Measurements from ENCODE around the gene PSD4.

PSD4 gene

DNA sequence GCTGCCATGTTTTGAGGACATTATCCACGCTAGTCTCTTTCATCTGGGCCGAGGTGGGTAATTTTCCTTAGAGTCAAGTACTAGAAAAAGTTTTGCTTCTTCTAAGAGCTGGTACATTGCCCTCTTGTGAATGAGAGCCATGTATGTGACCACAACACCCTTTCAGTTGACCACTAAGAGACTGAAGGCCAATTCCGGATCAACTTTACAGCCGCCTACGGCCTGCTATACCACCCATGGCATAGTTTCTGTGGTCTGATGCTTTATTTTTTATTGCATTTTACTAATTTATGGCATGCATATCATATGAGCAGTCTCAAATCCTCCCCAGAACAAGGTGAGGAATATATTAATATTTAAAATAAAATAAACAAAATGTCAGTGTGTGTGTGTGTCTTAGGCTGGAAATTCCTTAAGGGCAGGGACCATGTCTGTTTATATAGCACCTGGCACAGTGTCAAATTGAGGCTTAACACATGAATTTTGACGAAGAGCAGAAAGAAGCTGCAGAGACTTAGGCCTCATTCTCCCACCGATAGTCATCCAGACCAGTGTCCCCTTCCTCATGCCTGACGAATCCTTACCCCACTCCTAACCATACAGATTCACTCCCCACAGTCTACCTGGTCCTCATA, 35.4 kb downstream of the PSD4 start:
- no peak for DNase-seq

DNA sequence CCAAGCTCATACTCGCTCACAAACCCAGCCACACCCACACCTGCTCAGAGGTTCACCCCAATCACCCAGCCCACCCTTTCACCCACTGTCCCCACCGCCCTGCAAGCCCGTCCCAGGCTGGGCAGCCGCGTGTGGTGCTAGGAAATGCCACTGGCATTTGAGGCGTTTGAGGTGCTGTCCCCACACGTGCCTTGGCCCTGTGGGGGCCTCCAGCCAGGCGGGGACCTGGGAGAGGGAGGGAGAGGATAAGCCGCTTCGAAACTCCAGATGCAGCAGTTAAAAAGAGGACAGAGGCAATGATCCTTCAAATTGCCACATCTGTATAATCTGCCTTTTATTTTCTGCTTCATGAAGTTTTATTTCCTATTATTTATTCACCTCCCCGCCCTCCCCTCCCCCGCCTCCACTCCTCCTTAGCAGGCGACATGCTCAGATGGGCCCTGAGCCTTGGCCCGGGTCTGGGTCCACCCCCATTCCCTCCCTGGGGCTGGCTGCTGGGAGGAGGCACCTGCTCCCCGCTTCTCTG, 35.9 kb downstream of the PSD4 start:
- no peak for DNase-seq

DNA sequence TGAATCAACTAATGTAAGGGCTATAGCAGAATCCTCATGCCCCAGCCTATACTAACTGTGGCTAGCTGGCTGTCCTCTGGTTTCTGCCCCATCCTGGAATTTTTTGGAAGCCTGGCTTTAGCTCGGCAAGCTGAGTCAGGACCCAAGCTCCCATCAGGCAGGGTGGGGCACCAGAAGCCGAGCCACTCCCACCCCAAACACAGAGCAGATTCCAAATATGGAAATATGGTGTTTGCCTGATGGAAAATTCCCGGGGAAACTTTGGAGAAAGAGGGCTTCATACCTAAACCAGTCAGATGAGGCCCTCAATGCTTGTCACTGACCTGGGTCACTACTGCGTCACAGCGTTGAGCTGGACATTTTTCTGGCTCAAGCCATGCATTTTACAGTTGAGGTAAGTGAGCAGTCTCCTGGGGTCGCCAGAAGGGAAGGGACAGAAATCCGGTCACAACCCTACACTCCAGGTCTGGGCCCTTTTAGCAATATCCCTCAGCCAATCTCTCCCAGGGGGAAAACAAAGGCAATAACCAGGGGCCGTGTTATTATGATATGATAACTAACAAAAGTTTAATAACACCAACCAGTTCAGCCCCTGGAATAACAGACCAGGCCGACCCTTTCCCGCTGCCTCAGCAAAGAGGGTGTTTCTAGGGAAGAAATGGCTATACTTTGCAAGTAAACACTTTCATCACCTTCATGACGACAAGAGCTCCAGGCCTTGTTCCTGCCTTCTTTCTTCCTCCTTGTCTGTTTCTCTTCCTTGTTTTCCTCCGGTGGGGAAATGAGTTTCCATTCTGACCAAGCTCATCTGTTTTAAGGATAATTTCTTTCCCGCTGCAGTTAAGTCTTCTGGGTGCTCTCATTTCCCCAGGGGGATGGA, 37.7 kb downstream of the PSD4 start:
- DNase-seq = no peak

DNA sequence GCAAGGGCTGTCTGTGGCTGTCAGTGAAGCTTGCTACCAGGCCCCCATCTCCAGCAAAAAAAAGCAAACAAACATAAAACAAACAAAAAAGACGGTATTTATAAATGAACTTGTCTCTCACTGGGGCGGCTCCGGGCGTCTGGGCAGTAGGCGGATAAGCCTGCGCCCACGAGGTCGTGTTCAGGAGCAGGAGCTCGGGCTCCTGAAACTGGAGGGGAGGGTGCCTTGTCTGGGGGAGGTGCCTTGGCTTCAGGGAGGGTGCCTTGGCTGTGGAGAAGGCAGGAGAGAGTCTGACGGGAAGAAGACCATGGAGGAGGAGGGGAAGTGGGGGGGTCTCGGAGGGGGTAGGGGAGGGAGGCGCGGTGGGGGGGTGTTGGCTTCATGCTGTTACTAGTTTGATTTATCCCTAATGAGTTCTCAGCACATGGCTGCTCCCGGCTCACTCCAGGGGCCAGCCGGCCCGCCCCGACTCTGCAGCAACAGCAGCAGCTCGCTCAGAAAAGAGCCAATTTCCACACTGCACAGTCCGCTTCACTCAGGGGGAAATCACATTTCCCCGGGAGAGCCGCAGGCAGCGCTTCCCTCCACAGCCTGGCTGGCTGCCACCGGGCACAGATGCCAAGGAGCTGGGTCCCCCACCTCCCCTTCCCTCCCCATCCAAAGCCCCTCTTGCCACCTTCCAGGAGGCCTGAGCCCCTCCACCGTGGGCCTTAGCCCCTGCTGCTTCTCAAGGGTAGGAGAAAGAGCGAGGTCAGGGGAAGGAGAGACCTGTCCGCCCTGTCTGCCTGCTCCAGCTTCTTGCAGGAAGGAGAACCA, 38.7 kb downstream of the PSD4 start:
- DNase-seq = no peak

DNA sequence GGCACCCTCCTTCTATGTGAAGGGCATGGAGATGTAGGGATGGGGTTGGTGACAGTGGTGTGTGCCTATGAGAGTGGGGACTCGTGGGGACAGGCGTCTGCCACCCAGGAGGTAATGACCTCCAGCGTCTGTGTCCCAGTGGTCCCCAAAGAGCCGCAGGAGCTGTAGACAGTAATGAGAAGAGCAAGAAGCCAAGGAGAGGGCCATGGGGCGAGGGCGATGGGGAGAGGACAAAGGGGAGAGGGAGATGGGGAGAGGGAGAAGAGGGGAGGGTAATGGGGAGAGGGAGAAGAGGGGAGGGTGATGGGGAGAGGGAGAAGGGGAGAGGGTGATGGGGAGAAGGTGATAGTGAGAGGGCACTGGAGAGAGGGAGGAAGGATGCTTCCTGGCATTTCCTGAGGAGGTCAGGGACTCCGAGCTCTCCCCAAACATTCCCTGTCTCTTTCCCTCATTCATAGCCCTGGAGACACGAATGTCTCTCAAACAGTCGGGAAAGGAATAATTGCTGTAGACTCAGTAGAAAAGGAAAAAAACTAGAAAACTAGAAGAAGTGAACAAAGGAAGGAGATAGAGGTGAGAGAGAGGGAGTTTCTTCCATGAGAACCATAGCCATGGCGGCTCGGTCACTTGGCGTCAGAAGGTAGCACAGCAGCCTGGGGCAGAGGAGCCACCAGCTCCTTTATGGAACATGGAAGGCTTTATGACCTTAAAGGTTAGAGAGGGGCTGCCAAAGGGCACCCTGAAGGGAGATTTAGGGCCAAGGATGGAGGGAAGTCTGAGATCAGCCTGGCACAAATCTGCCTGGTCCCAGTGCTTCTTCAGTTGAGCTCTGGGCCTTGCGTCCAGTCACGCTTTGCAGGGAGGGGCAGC, 39.5 kb downstream of the PSD4 start:
- no peak for DNase-seq

DNA sequence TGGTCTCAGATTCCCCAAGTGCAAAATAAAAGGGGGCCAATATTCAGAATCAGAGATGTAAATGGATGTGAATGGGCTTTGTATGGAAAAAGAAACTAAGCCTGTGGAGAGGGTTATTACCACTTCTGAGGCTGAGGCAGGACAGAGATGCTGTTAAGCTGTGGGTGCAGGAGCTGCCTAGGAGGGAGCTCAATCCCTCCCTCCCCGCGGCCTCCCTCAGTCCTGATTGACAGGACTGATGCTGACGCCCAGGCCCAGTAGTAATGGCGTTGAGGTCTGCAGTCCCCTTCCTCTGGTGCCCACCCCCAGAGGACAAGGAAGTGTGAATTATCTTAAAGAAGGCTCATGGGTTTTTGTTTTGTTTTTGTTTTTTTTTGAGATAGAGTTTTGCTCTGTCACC, 40.4 kb downstream of the PSD4 start:
- no peak for DNase-seq

DNA sequence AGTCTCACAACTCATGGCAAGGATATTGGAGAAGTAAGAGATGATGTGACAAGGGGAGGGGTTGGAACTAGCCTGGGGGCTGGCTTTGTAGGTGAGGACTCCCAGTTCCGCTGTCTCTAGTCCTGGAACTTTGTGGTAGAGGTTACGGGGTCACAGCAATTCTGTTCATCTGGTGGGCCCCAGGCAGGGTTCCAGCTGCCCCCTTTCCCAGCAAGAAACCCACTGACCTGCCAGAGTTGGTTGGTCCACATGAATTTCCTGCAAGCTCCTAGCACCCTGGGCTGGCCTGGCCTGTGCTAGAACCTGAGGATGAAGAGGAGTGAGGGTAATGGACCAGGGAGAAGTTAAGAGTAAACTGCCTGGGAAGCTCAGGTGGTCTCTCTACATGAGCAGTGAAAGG, 41.3 kb downstream of the PSD4 start:
- DNase-seq = no peak

DNA sequence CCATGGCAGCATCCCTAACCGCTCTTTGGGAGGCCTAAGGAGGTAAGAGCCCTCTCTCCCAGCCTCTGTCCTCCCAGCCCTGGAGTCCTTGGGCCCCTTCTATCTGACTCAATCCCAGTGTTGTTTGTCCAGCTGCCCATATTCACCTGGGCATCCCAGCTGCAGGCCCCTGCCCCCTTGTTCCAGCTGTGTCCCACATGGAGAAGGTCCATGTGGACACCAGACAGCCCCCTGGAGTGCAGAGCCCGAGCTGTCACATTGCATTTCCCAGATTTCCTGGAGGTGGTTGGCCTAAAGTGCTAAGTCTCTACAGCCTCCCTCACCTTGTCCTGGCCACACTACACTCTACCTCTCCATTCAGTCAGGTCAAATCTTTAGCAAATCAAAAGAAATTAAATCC, 42.5 kb downstream of the PSD4 start:
- DNase-seq = no peak

DNA sequence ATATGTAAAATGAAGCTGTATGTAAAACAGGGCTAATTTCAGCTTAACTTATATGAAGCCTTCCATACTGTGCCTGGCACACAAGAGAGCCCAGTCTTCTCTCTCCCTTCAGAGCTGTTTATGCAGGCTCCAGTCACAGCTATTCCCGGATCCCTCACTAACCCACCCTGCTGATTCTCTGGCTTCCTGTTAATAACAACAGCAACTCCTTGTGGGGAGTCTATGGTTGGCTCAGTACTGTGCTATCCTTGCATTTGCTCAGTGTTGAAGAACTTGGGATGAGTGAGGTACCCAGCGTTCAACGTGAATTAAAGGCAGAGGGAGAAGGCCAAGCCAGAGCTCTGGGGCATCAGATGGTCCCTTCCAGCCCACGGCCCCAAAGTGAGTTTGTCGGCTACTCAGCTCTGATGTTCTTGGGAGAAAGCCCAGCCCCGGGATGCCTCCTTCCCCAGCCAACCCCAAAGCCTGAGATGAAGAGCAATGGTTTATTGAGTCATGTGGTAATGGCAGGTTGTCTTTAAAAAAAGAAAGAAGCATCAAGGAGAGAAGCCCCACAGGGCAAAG, 43.2 kb downstream of the PSD4 start:
- no peak for DNase-seq

DNA sequence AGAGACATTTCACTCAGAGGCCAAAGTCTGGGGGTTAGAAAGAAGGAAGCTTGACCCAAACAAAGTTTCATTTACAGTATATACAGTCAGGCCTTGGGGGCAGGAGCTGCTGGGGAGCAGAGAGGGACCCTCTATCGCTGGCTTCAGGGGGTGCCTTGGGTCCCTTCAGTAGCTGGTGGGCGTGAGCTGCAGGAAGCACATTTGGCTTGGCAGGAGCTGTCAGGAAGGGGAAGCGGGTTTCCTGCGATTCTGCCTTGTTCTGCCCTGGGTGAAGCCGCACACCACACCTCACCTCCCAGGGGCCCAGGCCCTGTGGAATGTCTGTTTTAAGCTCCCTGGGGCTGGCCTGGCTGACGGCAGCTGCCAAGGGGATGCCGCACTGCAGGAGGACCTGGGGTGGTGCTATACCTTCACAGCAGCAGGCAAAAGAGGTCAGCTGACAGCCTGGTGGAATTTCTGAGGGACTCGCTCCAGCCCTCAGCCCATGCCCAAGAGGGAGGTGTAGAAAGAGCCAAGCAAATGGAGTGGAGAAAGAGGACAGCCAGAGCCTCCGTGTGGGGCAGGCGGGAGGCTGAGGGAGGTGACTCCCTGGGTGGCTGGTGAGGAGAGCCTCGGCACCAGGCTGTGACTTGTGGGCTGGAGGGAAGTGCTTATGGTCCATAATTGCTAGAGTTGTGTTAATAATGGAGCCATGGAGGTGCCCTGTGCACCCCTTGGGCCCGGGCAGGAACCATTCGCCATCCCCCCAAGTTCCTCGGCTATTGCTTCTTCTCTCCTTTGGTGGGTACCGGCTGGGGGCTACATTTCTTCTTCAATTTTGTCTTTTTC, 43.9 kb downstream of the PSD4 start:
- no peak for DNase-seq

DNA sequence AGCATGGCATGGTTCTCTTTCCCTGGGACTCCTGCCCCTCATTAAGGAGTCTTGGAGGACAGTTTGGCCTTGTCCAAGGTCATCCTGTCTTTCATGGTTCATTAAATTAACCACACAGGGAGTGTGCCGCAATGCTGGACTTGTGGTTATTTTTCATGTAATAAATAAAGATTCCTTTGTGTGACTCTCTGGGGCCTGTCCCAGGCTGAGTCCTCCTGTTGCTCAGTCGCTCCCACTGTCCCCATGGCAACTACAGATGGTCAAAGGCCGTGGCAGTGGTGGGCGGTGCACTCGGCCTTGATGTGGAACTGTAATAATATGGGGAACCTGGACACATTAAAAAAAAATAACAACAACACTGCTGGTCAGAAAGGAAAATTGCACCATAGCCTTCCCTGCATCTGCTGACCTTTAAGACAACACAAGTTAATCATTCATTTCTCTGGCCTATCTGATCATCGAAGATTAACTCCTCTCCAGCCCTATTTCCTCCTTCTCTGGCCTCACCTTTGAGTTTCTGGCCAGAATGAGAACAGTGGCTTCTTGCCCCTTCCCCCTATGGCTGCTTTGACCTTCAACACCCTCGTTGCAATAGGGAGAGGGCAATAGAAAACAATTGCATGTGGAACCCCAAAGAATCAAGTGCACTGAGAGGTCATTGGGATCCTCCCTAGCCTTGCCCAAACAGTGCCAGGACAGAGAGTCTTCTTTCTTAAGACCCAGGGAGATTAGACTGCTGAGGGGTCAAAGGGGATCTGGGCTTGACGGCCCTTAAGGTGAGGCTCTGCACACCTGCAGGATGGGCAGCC, 44.7 kb downstream of the PSD4 start:
- no peak for DNase-seq

DNA sequence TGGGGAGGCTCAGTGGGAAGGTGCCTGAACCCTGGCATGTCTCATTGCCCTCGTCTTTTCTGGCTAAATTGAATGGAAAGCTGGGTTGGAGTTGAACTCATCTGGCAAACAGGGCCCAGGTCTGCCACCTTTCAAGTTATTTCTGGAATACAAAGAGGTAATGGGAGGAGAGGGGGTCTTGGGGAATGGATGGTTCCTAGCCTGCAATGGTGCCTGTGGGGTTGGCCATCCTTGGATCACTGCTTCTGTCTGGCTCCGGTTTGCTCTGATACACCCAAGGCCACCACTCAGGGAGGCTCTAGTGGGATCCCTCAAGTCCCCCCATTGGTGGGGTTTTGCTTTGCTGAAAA, 45.3 kb downstream of the PSD4 start:
- DNase-seq = no peak

DNA sequence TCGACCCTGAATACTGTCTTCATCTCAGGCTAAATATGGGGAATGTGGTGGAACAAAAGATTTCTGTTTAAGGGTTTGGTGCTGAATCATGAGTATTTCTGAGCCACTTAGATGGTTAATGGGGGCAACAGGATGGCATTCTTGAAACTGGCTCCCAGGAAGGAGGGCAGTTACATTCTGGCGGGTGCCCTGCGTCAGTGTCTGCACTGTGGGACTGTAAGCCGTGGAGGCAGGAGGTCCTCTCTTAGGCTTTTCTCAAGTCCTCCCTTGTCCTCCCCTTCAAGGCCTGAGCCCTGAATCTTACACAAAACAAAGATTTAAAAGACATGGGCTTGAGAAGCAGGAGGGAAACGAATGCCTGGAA, 45.7 kb downstream of the PSD4 start:
- DNase-seq = no peak

DNA sequence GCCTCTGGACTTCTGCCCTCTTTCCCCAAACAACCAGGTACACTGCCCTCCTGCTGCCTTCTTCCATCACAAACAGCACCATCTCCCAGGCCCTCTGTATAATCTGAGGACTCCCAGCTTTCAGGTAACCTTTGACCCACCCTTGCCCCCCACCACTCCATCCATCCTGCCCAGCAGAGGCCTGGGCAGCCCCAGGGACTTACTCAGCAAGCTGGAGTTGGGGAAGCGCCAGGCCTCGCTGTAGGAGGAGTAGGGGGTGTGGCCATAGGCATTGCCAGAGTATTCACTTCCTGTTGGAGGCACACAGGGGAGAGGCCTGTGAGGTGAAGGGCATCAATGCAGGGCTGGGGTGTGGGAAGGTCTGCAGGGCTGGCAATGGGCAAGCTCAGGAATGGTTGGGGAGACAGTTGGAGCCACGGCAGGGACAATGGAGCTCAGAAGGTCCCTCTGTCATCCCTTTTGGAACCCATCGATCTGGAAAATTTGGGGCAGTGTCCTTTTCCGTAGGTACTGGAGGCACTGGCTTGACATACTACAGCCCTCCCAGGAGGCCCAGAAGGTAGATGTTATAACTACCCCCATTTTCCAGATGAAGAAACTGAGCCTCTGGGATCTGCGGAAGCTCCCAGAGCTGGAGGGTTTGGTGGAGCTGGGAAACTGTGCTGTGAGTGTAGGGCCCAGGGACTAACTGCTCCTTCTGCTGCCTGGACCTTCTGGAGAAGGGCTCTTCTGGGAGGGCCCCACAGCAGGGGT, 46.3 kb downstream of the PSD4 start:
- DNase-seq = no peak

DNA sequence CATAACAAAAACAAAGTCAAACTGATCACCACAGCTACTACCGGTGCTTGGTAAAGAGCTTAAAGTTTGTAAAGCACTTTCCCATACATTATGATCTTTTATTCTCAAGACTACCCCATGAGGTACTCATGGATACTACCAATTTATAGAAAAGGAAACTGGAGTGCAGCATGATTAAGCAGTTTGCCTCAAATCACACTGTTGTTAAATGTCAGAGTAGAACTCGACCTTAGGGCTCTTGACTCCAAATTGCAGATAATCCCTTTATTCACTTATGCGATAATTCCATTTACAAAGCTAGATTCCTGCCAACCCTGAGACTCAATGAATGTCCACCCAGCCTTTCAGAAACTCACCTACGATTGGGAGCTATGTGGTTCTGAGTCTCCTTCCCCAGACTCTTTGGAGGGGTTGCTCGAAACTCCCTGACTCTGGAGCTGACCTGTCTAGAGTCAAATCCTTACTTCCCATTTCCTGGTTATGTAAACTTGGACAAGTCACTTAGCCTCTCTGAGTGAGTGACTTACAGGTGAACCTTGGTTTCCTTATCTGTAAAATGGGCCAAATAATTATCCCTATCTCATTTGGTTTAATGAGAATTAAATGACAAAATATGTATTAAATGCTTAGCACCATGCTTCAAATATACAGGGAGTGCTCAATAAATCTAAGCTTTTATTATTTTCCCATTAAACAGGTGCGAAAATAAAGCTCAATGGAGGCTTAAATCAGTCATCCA, 47.4 kb downstream of the PSD4 start:
- no peak for DNase-seq

DNA sequence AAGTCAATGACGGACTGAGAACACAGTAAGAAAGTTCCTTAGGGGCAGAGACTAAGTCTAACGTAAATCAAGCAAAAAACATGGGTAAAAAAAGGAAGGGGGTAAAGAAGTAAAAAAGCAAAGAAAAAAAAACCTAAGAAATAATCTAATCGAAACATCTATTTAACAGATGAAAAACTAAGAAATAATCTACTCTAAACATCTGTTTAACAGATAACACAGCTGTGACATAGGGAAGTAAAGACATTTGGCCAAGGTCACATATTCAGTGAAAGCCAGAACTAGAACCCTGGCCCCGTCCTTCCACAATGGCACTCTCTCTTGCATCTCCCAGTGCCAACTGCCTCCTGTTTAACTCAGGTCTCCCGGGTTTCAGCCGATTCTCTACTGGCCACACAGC, 48.1 kb downstream of the PSD4 start:
- DNase-seq = no peak

DNA sequence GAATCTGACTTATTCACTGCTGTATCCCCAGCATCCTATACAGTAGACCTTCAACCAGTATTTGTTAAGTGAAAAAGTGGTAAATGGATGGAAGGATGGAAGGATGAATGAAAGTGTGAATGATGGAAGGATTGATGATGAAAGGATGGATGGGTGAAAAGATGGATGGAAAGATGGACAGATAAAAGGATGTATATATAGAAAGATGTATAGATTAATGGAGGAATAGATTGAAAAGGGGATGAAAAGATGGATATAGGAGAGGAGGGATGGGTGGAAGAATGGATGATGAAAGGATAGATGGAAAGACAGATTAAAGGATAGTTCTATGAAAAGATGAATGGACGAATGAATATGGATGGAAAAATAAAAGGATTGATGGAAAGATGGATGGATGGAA, 50.0 kb downstream of the PSD4 start:
- DNase-seq = no peak

DNA sequence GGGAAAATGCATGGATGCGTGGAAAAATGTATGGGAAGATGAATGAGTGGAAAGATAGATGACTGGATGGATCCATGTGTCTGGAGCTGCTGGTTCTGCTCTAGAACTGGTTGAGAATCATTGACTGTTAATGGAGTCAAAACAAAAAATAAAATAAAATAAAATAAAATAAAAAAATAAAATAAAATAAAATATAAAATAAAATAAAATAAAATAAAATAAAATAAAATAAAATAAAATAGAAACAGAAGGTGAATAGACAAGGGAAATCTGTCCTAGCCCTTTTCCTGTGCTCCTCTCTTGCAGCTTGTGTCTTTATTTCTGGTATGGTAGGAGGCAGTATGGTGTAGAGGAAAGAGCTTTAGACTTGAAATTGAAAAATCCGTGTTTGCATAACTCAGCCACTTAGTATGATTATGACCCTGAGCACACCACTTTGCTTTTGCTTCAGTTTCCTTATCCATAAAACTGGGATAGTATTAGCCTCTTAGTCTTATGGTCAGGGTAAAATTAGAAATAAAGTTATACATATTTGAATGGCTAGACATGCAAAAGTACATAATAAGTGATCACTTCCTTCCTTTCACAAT, 51.0 kb downstream of the PSD4 start:
- DNase-seq = no peak

Data from NCI-H774 (cell line).